ENCODE results near the gene STAP2. TPM values are rescaled to one million over a fixed set of nuclear protein-coding genes. Genes with fewer than 3 reads are reported as not detected.

STAP2 gene
- total and polyA plus RNA-seq, 9 of the 15 experiments (the other 6 are each of a cell fraction or from before 2014, with no cell fraction given) = 1.2 to 9.8 (median 4.5) TPM

DNA sequence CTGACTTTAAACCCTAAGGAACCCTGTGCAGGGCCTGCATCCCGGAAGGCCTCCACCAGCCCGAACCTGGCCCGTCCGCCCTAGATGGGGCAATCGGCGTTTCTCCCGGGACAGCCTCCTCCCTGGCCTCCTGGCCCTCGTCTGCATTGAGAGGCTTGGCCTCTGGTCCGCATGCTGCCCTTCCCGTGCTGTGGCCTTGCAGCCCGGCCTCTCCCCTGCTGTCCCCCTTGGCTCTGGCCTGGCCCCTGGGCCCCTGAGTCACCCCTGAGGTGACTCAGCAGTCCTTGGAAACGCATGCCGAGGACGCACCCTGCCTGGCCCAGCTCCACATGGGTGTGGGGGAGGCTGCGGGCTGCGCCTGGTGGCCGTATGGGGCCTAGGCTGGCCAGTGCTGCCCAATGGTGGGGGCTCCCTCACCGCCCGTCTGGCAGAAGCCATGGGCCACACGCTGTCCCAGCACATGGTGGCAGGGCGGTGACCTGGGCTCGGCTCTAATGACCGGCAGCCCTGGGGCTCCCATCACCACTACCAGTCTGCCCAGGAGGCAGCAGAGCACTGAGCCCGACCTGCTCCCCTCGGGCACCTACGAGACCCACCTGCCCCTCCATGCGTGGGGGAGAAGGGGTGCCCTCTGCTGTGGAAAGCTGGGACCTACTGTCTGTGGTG is 36.0 kb upstream of the STAP2 start (continued):
- TF ChIP-seq TAF9B (IDR thresholded peaks at IDR 0.05; ENCODE audit: partially characterized antibody) = peak; percentile 96
- peak; percentile 63; the same call in 1 of the 2 replicates for TF ChIP-seq ZNF354B (CRISPR knock-in tag; IDR thresholded peaks at IDR 0.05)
- TF ChIP-seq ZZZ3 (IDR thresholded peaks at IDR 0.05) = no peak
- TF ChIP-seq ZNF445 (CRISPR knock-in tag; IDR thresholded peaks at IDR 0.05; ENCODE audit: low read depth) = no peak
- TF ChIP-seq FOXJ3 (CRISPR knock-in tag; IDR thresholded peaks at IDR 0.05) = no peak
- TF ChIP-seq ZNF431 (CRISPR knock-in tag; IDR thresholded peaks at IDR 0.05) = peak; percentile 77; the same call in 1 of the 2 replicates
- TF ChIP-seq, protein P1, sequence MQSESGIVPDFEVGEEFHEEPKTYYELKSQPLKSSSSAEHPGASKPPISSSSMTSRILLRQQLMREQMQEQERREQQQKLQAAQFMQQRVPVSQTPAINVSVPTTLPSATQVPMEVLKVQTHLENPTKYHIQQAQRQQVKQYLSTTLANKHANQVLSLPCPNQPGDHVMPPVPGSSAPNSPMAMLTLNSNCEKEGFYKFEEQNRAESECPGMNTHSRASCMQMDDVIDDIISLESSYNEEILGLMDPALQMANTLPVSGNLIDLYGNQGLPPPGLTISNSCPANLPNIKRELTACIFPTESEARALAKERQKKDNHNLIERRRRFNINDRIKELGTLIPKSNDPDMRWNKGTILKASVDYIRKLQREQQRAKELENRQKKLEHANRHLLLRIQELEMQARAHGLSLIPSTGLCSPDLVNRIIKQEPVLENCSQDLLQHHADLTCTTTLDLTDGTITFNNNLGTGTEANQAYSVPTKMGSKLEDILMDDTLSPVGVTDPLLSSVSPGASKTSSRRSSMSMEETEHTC (IDR thresholded peaks at IDR 0.05) = no peak
- TF ChIP-seq ZNF165 (CRISPR knock-in tag; IDR thresholded peaks at IDR 0.05; ENCODE audit: borderline replicate concordance) = peak; percentile 89; the same call in 1 of the 2 replicates
- no peak for TF ChIP-seq ARID3A (IDR thresholded peaks at IDR 0.05; ENCODE audit: borderline replicate concordance, low read depth, low read length)
- TF ChIP-seq ILF3 (IDR thresholded peaks at IDR 0.05; ENCODE audit: borderline replicate concordance) = no peak
- no peak for TF ChIP-seq HDAC6 (IDR thresholded peaks at IDR 0.05; ENCODE audit: low read depth, low read length)
- TF ChIP-seq CHD4 (IDR thresholded peaks at IDR 0.05; ENCODE audit: insufficient read depth, insufficient replicate concordance, low read depth, low read length, poor library complexity, severe bottlenecking) = no peak
- TF ChIP-seq IFI16 (CRISPR knock-in tag; IDR thresholded peaks at IDR 0.05) = peak; percentile 79
- no peak for TF ChIP-seq ZNF655 (CRISPR knock-in tag; IDR thresholded peaks at IDR 0.05)
- no peak for TF ChIP-seq PKNOX1 (IDR thresholded peaks at IDR 0.05)
- TF ChIP-seq CTBP1 (IDR thresholded peaks at IDR 0.05; ENCODE audit: borderline replicate concordance) = peak; percentile 86
- TF ChIP-seq BACH1 (tag; IDR thresholded peaks at IDR 0.05) = peak; percentile 99
- peak; percentile 79 for TF ChIP-seq MTF1 (CRISPR knock-in tag; IDR thresholded peaks at IDR 0.05; ENCODE audit: borderline replicate concordance)
- TF ChIP-seq DIDO1 (tag; IDR thresholded peaks at IDR 0.05; ENCODE audit: low read depth) = no peak
- peak; percentile 64 for TF ChIP-seq FOS (IDR thresholded peaks at IDR 0.05; ENCODE audit: extremely low read depth, insufficient read length)
- TF ChIP-seq ZNF282 (CRISPR knock-in tag; IDR thresholded peaks at IDR 0.05) = no peak
- TF ChIP-seq ZNF507 (tag; conservative IDR thresholded peaks at IDR 0.05) = no peak
- TF ChIP-seq HDAC8 (tag; IDR thresholded peaks at IDR 0.05) = peak; percentile 92
- peak; percentile 97 for TF ChIP-seq EP400 (IDR thresholded peaks at IDR 0.05)
- TF ChIP-seq KAT7 (CRISPR knock-in tag; IDR thresholded peaks at IDR 0.05; ENCODE audit: borderline replicate concordance) = peak; percentile 85
